GM12878 (cell line): ENCODE results near the gene BCAS3.

Experiments used
- EP300 ChIP-seq, 2 experiments: fragments of 150-350 bp in 1 of 2; IDR thresholded peaks; 2 replicates each; pipeline ENCODE4 v1.6.1; 2011 to 2012; ENCODE audit warnings: low read depth in 2 of 2, low read length in 2 of 2, borderline replicate concordance in 1 of 2, improper control_type of control experiment in 1 of 2, inconsistent platforms in 1 of 2; ENCODE audit not compliant: control insufficient read depth in 1 of 2
- POLR2A ChIP-seq: IDR thresholded peaks from 2 replicates; pipeline ENCODE4 v1.6.1; 2011; ENCODE audit warnings: low read depth, mild to moderate bottlenecking, low read length
- POLR2AphosphoS5 ChIP-seq: IDR thresholded peaks from 2 replicates; pipeline ENCODE4 v1.6.1; 2011; ENCODE audit warnings: mild to moderate bottlenecking, low read length, inconsistent platforms
- POU2F2 ChIP-seq: IDR thresholded peaks from 3 replicates; pipeline ENCODE4 v1.6.1; 2011; ENCODE audit warnings: low read depth, mild to moderate bottlenecking, low read length, borderline replicate concordance
- SP1 ChIP-seq: IDR thresholded peaks from one replicate; pipeline ENCODE4 v1.6.1; 2011; ENCODE audit warnings: low read depth, low read length
- TARDBP ChIP-seq: IDR thresholded peaks from 2 replicates; pipeline ENCODE4 v1.6.1; 2016; ENCODE audit warnings: borderline replicate concordance
- ZNF24 ChIP-seq: fragments of 450-650 bp; IDR thresholded peaks from 2 replicates; pipeline ENCODE4 v1.6.1; 2017; ENCODE audit warnings: antibody characterized with exemption, mild to moderate bottlenecking
- TF ChIP-seq, protein P1 (sequence below), 3 experiments: IDR thresholded peaks in 2 of 3; conservative IDR thresholded peaks in 1 of 3; 2 replicates each; pipeline ENCODE4 v1.5.1; 2011; ENCODE audit warnings: low read depth in 3 of 3, low read length in 3 of 3, mild to moderate bottlenecking in 3 of 3, control low read depth in 2 of 3, moderate library complexity in 2 of 3, inconsistent platforms in 1 of 3, mixed read lengths in 1 of 3; ENCODE audit not compliant: control insufficient read depth in 2 of 3, insufficient read depth in 1 of 3; ENCODE audit errors: extremely low read depth in 1 of 3
- TF ChIP-seq, protein P2 (sequence below): IDR thresholded peaks from 2 replicates; pipeline ENCODE4 v1.6.1; 2011; ENCODE audit warnings: low read depth, low read length, improper control_type of control experiment, borderline replicate concordance
- TF ChIP-seq, protein P3 (sequence below): IDR thresholded peaks from 2 replicates; pipeline ENCODE4 v1.6.1; 2012; ENCODE audit warnings: low read depth, low read length, improper control_type of control experiment

DNA sequence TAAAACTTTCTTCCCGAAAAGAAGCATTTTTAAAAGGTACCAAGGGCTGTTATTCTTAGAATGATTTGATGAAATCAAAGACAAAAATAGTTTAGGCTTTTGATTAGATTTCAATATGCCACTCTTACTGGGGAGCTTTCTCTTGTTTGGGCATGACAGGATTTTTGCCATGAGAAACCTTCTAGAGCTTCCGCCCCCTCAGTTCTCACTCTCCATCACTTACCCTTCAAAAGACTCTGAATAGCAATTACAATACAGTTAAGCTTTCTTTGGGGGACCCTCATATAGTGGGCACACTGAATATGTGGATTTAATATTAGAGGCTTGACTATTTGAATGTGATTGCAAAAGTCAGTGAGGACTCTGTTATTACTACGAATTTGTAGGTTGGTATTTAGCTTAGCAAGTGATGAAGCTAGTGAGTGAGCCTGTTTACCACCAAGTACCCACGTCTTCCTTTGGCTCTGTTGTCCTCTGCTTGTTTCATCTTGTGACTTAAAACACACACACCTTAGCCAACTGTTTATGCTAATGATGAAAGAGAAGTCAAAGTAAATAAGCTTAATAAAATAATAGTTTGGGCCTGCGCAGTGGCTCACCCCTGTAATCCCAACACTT is 563.3 kb downstream of the BCAS3 start:
- TF ChIP-seq POLR2A (no peak), POLR2AphosphoS5 (no peak), POU2F2 (no peak), SP1 (no peak), TARDBP (no peak), EP300 (IDR thresholded peaks at IDR 0.05; ENCODE audit: borderline replicate concordance in 1 of 2, control insufficient read depth in 1 of 2, low read depth in 2 of 2, low read length in 2 of 2) (no peak), ZNF24 (no peak)
- TF ChIP-seq, protein P1, sequence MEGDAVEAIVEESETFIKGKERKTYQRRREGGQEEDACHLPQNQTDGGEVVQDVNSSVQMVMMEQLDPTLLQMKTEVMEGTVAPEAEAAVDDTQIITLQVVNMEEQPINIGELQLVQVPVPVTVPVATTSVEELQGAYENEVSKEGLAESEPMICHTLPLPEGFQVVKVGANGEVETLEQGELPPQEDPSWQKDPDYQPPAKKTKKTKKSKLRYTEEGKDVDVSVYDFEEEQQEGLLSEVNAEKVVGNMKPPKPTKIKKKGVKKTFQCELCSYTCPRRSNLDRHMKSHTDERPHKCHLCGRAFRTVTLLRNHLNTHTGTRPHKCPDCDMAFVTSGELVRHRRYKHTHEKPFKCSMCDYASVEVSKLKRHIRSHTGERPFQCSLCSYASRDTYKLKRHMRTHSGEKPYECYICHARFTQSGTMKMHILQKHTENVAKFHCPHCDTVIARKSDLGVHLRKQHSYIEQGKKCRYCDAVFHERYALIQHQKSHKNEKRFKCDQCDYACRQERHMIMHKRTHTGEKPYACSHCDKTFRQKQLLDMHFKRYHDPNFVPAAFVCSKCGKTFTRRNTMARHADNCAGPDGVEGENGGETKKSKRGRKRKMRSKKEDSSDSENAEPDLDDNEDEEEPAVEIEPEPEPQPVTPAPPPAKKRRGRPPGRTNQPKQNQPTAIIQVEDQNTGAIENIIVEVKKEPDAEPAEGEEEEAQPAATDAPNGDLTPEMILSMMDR (IDR thresholded peaks at IDR 0.05 in 2 of 3, conservative IDR thresholded peaks at IDR 0.05 in 1 of 3; ENCODE audit: control insufficient read depth in 2 of 3, extremely low read depth in 1 of 3, insufficient read depth in 1 of 3, low read depth in 3 of 3, low read length in 3 of 3): no peak
- TF ChIP-seq, protein P2, sequence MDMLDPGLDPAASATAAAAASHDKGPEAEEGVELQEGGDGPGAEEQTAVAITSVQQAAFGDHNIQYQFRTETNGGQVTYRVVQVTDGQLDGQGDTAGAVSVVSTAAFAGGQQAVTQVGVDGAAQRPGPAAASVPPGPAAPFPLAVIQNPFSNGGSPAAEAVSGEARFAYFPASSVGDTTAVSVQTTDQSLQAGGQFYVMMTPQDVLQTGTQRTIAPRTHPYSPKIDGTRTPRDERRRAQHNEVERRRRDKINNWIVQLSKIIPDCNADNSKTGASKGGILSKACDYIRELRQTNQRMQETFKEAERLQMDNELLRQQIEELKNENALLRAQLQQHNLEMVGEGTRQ: no peak
- TF ChIP-seq, protein P3, sequence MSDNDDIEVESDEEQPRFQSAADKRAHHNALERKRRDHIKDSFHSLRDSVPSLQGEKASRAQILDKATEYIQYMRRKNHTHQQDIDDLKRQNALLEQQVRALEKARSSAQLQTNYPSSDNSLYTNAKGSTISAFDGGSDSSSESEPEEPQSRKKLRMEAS: no peak
